Right lung (tissue), 5 donors: Measurements from ENCODE around the gene ANKH. TPM values are rescaled to one million over a fixed set of nuclear protein-coding genes. Genes with fewer than 3 reads are reported as not detected.

Experiments
- DNase-seq, 2 donors: peaks; one replicate each; pipeline ENCODE4 v3.0.0-alpha.2; 2013
- polyA plus RNA-seq, 5 donors: library from polyadenylated mRNA; unstranded; fragments of 120-200 nt; gene quantifications; one replicate each; pipeline versions ENCODE4 v1.2.1 to v1.2.3, GENCODE V29; 2013; ENCODE audit warnings: inconsistent platforms in 1 of 5, low replicate concordance in 1 of 5; ENCODE audit not compliant: insufficient read length in 5 of 5, insufficient read depth in 1 of 5

Gene ANKH
- polyA plus RNA-seq, 5 donors: 6.9 to 11.1 (median 9.3) TPM

DNA sequence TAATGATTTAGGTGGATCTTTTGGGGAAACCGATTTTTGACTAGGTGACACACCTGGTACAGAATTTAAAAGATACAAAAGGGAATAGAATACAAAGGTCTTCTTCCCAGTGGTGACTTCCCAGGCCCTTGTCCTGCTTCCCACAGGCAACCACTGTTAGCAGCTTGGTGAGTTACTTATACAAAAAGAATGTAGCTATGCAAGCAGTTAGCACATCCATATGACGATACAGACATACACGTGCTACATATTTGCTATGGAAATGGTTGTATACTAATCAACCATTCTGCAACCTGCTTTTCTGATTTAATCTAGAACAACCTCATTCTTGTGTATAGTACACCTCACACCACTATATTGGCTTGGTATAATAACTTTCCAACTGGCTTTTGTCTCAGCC, 156.1 kb downstream of the ANKH start:
- no peak for DNase-seq

DNA sequence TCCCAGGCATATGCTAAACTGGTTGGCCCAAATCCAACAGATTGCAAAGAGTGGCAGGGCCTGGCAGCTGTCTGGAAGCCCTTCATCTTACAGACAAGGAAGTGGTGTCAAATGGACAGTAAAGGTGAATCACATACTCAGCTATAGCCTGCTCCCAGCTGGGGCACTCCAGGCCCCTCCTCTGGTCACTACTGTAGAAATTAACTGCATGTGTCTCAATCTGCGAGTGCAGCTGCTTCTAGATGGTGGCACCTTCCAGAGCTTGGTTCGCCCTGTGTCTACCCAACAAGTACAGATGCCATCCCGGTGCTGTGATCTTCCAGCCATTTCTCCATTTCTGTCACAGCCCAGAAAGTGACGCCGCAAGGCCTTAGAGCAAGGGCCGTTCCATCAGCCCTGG, 156.9 kb downstream of the ANKH start:
- DNase-seq: no peak

DNA sequence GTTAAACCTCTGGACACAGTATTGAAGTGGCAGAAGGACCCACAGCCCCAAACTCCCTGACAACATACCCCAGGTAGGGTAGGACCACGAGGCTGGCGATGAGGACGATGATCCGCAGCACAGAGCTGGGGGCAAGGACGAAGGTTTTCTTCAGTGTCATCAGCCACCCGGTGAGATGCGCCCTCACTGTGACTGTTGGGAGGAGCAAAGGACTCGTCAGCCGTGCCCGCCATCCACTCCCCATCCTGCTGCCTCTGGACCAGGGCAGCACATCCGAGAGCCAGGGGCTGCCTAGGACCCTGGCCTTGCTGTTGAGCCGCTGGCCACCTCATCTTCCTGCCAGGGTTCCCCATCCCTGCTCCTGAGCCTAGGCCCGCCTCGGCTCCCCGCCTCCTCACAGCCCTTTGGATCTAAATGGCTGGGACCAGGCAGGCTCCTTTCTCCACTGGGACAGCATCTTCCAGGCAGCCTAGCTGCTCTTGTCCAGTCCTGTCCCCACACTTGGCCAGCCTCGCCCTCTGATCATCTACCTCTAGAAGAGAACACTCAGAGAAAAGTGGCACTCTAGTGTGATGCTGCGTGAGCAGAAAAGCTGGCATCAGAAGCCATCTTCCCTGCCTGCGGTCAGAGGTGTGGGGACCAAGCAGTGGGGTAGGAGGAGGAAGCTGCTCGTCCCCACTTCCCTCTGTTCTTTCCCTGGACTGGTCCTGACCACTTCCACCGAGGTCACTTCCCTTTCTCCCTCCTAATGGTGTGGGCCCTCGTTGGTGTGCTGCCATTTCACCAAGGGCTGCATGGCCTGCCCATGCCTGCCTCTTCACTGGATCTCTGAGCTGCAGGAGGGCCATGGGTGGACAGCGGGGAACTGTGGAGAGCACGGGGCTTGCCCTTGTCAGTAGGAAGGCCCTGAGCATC, 157.8 kb downstream of the ANKH start:
- DNase-seq: no peak

DNA sequence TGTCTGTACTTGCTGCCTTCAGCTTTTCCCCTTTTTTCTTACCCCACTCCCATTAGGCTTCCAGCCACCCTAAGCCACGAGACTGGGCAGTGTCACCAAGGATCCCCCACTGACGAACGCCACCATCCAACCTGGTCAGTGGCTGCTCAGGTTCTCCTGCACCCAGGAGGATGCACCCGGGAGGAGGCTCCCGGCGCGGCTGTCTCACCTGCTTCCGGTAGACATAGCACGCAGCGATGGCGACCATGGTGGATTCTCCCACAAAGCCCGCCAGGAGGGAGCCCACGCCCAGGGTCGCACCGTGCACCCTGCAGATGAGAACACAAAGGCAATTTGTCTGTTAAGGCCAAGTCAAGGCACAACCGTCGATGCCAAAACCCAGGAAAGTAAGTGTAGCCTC, 158.9 kb downstream of the ANKH start:
- DNase-seq: no peak

DNA sequence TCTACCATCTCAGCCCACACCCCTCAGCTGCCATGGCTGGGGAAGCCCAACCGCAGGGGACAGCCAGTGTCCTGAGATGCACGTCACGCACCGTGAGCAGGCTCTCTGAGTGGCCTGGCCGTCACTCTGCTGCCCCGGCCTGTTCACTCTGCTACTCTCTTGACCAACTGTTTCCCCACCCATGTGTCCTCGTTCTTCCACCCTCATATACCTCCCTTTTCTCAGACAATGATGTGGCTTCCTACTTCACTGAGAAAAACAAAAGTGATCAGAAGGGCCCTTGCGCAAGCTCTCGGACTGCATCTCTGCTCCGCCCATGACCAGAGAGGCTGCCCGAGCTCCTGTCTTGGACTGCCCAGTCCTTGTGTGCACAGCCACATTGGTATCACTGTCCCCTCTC, 159.4 kb downstream of the ANKH start:
- no peak for DNase-seq

DNA sequence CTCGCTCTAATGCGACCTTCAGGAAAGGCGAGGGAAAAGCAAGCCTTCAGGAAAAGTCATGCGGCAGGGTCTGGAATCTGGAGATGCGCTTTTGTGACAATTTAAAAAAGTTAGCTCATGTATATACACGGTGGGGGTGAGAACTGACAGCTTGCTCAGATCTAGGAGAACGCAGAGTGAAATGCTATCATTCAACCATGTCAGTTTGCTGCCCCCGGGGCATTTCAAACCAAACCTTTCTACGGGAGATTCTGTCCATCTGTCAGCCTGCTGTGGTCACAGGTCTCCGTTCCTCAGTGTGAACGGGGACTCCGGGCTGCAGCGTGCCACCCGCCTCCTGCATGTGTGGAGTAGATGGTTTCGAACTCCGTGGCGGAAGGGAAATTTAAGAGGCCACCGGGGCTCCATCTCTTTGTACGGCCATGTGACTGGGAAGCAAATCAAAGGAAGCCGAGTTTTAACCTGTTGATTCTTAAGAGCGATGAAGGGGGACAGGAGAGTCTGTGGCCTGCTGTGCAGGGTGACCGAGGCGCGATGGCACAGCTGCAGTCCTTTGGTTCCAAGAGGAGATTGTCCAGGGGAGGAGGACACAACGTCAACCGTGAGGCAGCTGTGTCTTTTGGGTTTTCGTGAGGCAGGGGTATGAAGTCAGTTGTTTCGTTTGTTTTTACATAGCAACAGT, 161.1 kb downstream of the ANKH start:
- DNase-seq: no peak

DNA sequence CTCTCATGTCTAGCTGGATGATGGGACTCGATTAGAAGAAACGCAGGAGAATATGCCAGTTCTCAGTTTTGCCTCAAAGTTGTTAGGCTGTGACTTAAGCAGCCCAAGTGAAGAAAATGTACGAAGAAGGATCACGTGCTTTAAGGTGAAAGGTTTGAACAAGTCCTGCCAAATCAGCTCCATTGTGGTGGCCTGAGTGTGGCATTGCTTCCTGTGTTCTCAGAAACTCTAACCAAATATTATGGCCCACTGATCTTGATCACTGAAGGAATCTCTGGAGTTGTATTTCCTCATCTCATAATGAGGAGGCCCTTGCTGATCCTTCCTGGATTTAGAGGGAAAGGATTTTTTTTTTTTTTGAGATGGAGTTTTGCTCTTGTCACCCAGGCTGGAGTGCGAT, 163.0 kb downstream of the ANKH start:
- DNase-seq: no peak

DNA sequence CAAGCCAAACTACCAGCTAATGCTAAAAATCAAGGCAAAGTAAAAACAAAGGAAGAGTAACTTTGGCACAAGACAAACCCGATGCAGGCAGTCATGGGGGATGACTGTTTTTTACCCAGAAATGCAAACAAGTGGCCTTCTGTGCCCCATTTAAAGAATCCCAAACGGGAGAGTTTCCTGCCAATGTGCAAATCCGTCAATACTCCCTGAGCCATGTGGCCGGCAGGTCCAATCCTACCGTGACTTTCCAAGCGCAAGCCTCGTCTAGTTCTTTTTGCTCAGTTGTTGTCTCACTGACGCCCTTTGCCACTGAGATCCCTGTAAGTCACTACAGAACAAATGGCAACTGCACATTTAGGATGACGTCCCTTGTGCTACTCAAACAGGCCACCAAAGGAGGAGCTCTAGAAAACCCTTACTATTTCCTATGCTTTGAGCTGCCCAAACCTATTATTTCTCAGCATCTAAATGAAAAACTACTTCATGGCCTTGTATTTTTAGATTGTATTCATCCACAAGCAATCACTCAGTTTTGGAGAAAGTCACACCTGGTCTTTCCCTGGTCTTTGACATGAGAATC, 163.7 kb downstream of the ANKH start:
- DNase-seq: no peak

DNA sequence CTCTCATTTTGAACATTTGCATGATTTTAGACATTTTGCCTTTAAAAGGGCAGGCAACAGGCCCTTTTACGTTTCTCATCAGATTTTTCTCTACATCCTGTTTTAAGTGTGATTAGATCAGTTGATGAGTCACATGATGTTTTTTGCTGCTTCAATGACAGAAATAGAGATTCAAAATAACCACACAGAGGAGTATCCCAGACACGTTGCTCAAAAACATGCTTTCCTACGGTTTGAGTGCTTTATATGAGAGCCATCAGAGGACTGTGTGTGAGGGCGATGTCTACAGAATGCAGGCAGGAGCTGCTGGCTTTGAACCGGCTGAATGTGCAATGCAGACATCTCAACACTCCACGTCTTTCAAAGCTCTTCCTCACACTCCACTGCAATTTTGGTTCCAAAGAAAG, 165.0 kb downstream of the ANKH start:
- no peak for DNase-seq

DNA sequence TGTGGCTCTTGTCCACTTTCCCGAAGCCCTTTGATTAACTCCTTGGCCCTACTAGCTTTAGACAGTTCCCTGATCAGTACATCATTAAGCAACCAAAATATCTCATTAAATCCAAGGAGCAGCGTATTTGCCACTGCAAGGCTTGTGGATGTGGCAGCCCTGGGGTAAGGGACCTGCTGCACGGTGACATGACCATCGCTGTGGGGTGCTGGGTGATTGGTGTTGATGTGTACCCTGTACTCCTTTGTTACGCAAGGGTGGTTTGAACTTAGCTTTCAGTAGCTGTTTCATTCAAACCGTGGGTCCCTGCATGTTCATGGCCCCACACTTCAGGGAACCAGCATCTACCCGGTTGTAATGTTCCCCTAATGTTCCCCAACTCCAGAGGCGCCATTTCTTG, 166.0 kb downstream of the ANKH start:
- DNase-seq: no peak

DNA sequence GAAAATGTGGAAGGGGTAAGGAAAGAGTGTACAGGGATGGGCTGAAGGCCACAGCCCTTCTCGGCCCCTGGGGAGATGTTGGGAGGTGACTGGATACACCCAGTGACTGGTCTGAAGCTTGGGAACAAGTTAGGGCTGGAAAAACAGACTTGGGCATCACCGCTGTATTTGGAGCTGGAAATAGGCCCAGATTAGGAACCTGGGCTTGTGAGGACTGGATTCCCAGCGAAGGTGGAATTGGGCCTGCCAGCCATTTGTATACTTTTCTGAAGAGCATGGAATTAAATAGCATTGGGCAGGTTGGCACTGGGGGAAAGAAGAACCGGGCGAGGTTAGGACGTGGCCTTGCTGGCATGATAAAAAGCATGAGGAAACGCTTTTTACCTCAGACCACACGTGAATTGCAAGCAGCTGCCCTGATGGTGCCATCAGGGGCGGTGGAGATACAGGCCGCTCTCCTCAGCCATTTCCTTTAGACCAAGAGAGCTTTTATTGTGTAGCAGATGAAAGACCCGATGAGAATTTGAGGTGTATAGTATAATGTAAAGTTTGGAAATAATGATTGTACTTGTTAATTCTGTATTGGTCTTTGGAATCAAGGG, 169.2 kb downstream of the ANKH start:
- DNase-seq: no peak

DNA sequence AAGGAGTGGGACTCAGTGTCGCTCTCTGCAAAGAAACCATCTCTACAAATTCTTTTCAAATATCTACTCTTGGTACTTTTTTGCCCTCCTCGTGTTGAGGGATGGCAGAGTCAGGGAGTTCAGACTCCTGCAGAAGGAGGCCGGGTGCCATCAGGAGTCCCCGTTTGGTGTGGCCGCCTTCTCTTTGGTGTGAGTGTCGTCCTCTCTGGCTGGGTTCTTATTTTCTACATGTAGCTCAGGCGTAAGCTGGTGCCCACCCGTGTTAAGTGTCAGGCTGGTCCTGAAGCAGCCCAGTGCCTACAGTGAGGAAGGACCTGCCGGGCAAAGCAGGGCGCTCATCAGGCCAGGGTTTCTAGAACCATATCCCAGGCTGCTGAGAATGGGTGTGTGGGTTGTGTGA, 170.0 kb downstream of the ANKH start:
- no peak for DNase-seq

DNA sequence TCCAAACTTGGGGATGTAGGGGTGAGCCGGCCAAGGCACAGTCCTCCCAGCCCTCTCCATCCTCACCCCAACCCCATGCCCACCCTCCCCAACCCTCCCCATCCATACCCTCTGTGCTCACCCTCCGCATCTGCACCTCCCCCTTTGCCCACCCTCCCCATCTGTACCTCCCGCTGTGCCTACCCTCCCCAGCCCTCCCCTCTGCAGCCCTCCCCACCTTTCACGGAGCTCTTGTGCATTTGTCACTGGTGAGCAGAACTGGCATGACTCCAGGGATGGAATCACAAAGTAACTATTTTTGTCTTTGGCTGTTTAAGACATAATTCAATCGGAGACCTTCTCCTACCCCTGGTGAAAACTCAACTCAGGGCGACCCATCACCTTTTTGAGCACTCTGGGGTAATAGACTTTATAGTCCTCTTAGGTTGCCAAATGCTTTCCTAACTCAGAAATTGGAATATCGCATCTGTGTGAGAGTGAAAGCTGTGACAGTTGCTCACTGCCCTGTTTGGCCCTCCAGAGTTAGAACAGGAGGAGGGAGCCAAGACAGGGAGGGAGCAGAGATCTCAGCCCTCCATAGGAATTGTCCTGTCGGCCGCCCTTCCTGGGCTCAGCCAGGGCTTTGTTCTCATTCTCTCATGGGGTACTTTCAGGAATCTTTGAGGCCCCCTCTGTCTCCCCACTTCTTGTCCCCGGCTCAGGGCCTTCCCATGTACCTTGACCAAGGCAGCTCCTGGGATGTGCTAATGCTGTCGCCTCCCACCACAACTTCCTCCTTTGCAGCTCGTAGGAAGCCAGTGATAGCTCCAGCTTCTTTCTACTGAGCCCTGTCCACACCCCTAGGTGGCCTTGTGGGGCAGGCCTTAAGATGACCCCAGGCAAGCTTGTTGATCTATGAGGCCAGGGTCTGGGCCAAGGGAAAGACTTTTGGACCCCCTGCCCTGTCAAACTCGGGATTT, 170.8 kb downstream of the ANKH start:
- no peak for DNase-seq

DNA sequence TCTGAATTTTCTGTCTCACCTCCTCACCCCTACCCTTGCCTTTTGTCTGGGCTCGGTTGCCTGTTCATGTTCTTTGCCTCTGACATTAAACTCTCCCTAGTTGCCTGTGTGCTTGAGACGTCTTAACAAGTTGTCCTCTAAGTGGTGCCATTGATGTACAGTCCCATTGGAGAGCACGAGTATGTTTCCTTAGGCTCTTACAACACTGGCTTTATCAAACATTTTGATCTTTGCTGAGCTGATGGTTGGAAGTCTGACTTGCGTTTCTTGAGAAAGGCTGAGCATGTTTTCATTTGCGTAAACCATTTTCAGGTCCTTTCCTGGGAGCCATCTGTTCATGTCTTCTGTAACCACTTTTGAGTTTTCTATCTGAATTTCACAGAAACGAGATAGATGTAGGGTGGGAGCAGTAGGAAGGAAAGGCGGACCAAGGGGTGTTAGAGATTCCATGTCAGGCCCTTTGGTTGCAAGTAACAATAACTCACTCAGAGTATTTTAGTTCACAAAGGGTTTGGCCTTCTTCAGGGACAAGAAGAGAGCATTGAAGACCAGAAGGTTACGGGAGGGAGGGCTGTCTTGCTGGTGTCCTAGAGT, 171.7 kb downstream of the ANKH start:
- no peak for DNase-seq

DNA sequence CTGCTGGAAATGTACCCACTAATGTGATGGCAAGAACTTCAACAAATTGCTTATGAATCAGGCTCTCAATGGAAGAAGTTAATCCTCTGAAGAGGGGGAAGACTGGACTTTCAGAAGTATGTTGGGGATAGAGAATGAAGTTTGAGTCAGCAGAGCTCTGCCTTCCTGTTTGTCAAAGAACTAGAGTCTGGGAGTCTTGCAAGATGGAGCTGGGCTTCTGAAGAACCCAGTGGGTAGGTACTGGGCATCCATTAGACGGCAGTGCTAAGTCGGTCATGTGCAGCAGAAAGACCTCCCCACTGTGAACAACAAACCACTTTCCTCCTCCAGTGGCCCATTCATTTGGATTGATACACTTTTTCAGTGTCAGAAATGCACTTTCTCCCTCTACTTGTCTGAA, 172.4 kb downstream of the ANKH start:
- no peak for DNase-seq

DNA sequence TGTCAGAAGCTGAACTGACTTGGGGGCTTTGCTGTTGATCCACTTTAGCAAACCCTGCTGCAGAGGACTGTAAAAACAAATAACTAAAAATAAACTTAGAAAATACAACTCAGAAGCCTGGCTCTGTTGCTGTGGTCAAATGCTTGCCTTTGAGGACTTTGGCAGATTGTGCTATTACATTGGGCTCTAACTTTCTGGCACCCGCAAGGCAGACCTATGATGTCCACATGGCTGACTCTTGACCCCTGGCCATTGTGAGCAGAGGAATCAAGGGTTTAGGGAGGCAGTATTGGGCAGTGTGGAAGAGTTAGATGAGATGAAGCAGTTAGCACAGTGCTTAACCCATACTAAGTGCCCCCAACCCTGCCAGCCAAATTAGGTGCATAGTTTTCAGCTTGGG, 173.1 kb downstream of the ANKH start:
- DNase-seq: no peak

DNA sequence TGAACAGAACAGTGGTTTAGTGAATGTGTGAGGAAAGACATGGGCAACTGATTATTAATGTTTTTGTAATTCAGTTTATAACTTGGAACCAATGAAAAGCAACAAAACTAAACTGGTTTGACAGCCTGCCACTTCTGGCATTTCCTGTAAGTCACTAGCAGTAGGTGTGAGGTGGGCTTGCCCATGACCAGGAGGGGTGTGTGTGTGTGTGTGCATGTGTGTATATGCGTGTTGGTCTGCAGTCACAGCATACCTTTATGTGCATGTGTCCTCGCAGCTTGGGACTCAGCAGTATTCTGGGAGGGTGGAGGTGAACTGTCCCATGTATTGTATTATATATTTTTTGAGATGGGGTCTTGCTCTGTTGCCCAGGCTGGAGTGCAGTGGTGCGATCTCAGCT, 174.7 kb downstream of the ANKH start:
- DNase-seq: no peak

DNA sequence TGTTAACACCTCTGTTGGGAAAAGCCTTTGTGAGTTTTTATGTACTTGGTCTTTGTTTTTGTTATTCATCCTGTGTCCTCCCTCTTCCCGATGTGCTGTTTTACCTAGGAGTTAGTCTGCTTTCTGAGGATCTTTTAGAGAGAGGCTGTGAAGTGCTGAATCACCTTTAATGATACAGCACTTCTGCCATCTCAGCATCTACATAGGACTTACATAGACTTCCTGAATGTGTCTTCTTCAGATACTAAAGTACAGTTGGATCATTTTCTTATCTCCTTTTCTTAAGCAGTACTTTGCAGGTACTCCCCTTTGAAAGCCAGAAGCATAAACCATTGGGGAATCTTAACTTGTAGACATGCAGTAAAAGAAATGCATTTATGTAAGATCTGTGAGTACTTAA, 175.5 kb downstream of the ANKH start:
- no peak for DNase-seq

DNA sequence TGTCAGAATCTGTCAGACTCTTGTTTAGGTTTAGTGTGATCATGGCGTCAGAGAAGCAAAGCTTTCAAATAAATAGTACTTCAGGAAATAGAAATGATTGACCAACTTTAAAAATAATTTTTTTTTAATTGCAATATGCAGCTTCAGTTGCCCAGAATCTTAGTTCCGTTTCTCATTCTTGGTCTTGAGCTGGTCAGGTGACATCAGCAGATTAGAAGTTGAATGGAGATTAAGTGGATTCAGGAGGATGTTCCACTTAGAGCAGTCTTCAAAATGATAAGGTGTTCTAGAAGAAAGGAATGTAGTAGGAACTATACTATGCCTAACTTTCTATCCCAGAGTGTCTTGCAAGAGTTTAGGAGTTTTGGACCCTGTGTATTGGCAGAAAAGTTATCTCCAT, 176.4 kb downstream of the ANKH start:
- no peak for DNase-seq

DNA sequence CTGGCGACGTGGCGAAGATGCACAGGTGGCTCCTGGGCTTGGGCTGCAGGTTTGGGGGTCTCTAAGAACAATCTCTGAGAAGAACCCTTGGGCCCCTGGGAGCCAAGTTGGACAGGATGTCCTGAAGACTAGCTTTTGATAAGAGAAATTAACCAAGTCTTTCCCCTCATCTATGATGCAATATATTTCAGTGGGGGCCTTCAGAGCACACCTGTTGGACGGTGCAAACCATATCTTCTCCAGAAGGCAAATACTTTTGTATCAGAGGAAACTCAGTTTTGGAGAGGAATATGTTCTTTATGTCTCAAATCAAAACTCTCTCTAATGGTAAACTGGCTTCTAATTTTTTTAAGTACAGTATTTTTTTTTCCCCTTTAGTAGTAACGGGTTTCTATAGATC, 178.5 kb downstream of the ANKH start:
- DNase-seq: no peak
